ENCODE measurements around the gene RAB1A. TPM values are rescaled to one million over a fixed set of nuclear protein-coding genes. Genes with fewer than 3 reads are reported as not detected.
A peak's percentile ranks its signal among the peaks of the same experiment; 100 is the strongest.

The RAB1A gene
- total and polyA plus RNA-seq, 9 of the 15 experiments (the other 6 are each of a cell fraction or from before 2014, with no cell fraction given) = 43.8 to 163 (median 67.7) TPM

DNA sequence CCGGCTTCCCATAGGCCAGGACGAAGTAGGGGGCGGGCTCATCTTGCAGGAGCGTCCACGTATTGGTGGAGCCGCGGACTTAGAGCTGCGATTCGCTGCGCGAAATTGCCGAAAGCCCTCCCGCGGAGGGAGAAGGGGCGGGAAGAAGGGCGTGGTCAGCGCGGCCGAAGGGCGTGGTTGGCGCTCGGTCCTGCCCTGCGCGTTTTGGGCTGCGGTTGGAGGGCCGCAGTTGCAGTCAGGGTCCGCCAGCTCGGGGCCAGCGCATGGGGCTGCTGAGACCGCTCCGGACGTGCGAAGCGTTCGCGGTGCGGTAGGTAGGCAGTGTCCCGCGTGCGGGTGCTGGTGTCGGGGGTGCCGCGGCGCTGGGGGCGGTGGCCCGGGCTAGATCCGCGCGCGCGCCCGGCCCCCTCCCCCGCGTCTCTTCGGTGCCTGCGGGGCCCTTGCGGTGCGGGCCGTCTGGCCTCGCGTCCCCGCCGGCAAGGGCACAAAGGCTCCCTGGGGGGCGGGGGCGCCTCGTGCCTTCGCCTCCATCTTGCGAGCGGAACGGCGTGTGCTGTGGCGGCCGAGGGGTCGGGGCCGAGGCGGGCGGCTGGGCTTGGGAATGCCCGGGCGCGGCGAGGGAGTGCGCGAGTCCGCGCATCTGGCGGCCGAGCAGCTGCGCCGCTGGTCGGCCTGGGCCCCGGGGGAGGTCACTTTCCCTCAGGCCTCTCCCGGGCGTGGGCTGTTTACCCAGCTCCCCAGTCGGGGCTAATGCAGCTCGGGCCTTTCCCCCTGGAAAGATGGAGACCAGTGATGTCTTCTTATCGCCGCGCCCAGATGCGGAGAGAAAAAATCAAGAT lies 73.5 kb downstream of the RAB1A start, which contains the start of gene CEP68 (continued):
- TF ChIP-seq PRPF4 (IDR thresholded peaks at IDR 0.05; ENCODE audit: insufficient read depth, low read depth, low read length, poor library complexity, severe bottlenecking) = no peak
- TF ChIP-seq TBP (optimal IDR thresholded peaks at IDR 0.05; ENCODE audit: low read depth, low read length) = peak; percentile 77
- no peak for TF ChIP-seq SMAD1 (IDR thresholded peaks at IDR 0.05; ENCODE audit: low read depth, low read length, partially characterized antibody)
- TF ChIP-seq ZNF780A (CRISPR knock-in tag; IDR thresholded peaks at IDR 0.05) = no peak
- TF ChIP-seq RHOXF2B (CRISPR knock-in tag; conservative IDR thresholded peaks at IDR 0.05) = no peak
- TF ChIP-seq NONO (IDR thresholded peaks at IDR 0.05; ENCODE audit: low read depth in 2 of 2, low read length in 1 of 2) = peak; percentile 79 to 86
- no peak for TF ChIP-seq BRD9 (IDR thresholded peaks at IDR 0.05; ENCODE audit: low read depth, partially characterized antibody)
- no peak for TF ChIP-seq ZNF507 (tag; conservative IDR thresholded peaks at IDR 0.05)
- TF ChIP-seq ZZZ3 (IDR thresholded peaks at IDR 0.05) = no peak
- no peak for TF ChIP-seq DEAF1 (CRISPR knock-in tag; IDR thresholded peaks at IDR 0.05)
- TF ChIP-seq, protein P1, sequence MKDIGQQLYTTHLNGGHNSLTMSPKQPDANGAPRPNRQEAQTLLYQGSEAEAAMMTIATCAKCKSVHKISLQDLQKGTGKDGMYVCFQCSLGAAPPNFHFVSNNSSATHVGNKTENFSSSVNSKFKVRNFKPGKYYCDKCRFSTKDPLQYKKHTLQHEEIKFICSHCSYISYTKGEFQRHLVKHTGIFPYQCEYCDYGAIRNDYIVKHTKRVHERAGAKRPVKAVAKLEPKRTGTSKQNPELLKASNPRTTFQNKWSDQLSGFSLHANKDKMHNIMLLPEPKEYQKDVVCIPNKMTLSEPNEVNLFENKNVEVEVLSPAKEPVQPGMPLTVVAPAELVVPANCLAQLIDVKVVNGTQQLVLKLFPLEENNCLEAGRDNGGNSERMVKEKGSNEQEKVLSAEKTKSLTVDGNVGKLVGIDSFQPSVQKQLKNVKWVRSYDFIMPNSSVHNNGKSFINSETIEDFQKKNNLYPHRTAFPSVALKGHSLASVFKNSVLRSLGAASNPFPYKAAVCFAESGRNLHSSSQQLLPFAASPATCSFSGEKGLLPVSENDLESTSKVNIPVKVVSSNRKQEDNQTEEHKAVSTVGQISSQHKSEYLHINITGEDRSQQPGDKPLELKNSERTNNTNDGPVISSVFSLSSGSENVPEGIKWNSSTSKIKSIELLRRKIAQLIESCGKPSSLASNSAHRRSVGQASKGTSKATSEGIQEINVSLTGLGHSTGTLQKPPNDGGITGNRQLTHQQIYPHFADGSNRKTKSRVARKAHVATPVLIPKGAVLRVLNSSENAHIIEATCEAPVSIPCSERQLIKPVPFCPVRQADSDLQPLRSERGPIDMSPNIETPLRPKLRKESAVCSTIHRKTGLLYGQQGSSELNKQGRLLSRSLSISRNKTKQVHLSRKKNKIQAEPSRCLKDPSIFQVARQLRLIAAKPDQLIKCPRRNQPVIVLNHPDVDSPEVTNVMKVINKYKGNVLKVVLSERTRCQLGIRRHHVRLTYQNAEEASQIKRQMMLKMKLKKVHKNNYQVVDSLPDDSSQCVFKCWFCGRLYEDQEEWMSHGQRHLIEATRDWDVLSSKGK (CRISPR knock-in tag; IDR thresholded peaks at IDR 0.05) = no peak
- no peak for TF ChIP-seq ZEB2 (IDR thresholded peaks at IDR 0.05)
- TF ChIP-seq MTA2 (IDR thresholded peaks at IDR 0.05; ENCODE audit: low read depth) = peak; percentile 79
- TF ChIP-seq BMI1 (IDR thresholded peaks at IDR 0.05; ENCODE audit: low read length) = no peak
- TF ChIP-seq ZKSCAN1 (IDR thresholded peaks at IDR 0.05; ENCODE audit: low read depth, low read length) = no peak
- TF ChIP-seq, protein P2, sequence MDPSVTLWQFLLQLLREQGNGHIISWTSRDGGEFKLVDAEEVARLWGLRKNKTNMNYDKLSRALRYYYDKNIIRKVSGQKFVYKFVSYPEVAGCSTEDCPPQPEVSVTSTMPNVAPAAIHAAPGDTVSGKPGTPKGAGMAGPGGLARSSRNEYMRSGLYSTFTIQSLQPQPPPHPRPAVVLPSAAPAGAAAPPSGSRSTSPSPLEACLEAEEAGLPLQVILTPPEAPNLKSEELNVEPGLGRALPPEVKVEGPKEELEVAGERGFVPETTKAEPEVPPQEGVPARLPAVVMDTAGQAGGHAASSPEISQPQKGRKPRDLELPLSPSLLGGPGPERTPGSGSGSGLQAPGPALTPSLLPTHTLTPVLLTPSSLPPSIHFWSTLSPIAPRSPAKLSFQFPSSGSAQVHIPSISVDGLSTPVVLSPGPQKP (CRISPR knock-in tag; IDR thresholded peaks at IDR 0.05) = no peak
- TF ChIP-seq, protein P3, sequence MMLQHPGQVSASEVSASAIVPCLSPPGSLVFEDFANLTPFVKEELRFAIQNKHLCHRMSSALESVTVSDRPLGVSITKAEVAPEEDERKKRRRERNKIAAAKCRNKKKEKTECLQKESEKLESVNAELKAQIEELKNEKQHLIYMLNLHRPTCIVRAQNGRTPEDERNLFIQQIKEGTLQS (IDR thresholded peaks at IDR 0.05) = no peak; the same call in 1 of the 2 replicates
- TF ChIP-seq, protein P3 (CRISPR knock-in tag; conservative IDR thresholded peaks at IDR 0.05) = no peak
- no peak for TF ChIP-seq HLTF (IDR thresholded peaks at IDR 0.05)
- TF ChIP-seq SUPT5H (IDR thresholded peaks at IDR 0.05) = peak; percentile 75
- no peak for TF ChIP-seq ZNF354B (CRISPR knock-in tag; IDR thresholded peaks at IDR 0.05)

Measured in K562 (cell line).